ENCODE results near the gene NCCRP1. TPM values are rescaled to one million over a fixed set of nuclear protein-coding genes. Genes with fewer than 3 reads are reported as not detected.

The NCCRP1 gene
- total RNA-seq, 1 donor from 2014 or later = not detected

DNA sequence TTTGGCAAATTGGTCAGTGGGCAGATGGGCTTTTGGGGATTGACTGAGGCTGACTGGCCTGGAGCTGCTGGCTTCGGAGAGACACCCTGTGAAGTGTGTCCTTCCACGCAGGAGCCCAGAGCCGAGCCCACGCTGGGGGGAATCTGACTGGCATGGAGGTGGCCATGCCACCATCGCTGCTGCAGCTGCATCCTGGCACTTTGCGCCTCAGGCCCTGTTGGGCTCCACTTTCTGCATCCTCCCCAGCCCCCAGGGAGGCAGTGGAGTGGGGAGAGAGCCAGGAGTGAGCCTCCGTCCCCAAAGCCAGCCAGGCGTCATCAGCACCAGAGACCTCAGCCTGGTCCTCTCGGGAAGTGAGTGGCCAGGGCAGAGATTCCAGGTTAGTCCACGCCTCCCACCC, 17.0 kb upstream of the NCCRP1 start:
- intact Hi-C loops (cut with micrococcal nuclease) = no loop called here

DNA sequence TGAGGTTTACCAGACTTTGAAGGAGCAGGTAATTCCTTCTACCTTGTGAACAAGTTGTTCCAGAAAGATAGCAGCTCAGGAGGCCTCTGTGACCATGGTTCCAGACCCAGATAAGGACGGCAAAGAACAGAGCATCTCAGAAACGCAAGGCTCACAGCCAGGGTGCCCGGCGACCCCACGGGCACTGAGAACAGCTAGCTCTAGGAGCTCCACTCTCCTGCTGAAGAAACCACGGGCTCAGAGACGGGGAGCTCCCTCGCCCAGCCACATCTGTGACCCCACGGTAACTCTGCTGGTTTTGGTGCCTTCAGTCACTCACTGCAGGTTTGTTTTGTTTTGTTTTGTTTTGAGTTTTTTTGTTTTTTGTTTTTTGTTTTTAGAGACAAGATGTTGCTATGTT, 16.0 kb upstream of the NCCRP1 start:
- intact Hi-C loops (cut with micrococcal nuclease) = no loop called here

DNA sequence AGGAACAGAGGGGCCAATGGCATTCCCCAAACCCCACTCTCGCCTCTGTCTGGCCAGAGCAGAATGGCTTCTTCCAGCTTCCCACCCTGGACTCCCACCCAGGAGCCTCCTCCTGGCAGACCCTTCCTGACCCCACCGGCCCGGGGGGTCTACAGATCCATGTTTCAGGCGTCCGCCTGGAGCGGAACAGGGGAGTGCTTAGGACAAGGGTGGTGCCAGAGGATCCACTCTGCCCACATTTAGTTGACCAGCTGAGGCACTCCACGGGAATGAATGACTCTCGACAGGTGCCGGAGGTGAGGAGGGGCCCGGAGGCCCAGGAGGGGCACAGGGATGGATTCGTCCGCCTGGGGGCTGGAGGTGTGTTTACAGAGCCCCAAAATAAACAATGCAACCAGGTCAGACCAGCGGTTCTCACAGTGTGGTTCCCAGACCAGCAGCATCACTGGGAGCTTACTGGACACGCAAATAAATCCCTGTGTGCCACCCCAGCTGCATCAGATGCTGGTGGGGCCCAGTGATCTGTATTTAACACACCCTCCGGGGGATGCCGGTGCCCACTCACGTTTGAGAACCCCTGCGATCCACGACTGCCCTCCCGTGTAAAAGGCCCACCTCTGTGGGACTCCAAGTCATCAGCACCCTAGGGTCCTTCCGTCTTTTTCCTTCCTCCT, 15.1 kb upstream of the NCCRP1 start:
- intact Hi-C loops (cut with micrococcal nuclease) = no loop called here

DNA sequence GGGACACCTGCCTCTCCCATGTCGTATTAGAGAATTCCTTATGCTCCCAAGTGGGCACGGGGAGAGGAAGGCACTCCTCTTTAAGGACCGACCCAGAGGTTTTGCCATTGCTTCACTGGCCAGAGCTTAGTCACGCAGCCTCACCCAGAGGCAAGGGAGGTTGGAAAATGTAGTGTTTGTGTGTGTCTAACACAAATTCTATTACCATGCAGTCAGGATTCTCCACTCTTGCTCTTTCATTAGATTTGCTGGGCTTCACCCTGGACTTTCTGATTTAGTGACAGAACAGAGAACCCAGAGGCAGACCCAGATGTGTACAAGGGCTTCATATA, 14.6 kb upstream of the NCCRP1 start:
- intact Hi-C loops (cut with micrococcal nuclease) = no loop called here

GRCh38 chr19:39183104-39183503, 13.7 kb upstream of the NCCRP1 start:
- intact Hi-C loops (cut with micrococcal nuclease) = no loop called here

GRCh38 chr19:39186391-39186790, 10.4 kb upstream of the NCCRP1 start:
- intact Hi-C loops (cut with micrococcal nuclease) = no loop called here

GRCh38 chr19:39187552-39187943, 9.2 kb upstream of the NCCRP1 start:
- intact Hi-C loops (cut with micrococcal nuclease) = loop anchor here (1.0 kb wide), 1 partner anchor 65 kb away; no protein-coding TSS in a partner anchor

GRCh38 chr19:39188960-39189359, 7.8 kb upstream of the NCCRP1 start:
- intact Hi-C loops (cut with micrococcal nuclease) = no loop called here

- intact Hi-C loops (cut with micrococcal nuclease) = no loop called here
These were observed 6.0 kb upstream of the NCCRP1 start for GRCh38 chr19:39190768-39191167.

DNA sequence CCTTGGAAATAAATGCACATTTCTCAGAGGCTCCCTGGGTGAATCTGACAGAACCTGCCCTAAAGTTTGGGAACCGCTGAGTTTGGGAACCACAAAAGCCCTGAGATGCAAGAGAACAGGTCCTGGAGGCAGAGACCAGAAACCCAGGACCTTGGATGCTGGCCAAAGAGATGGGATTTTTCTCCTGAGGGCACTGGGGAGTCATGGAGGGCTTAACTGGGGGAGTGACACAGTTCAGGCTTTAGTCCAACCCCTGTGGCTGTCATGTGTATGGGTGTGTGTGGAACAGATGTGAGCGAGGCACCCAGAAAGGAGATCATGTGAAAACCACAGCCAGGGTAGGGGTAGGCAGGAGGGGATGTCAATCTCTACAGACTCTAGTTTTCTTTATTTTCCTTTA, 3.9 kb upstream of the NCCRP1 start:
- intact Hi-C loops (cut with micrococcal nuclease) = no loop called here

- intact Hi-C loops (cut with micrococcal nuclease) = no loop called here
These were observed 3.0 kb upstream of the NCCRP1 start for GRCh38 chr19:39193803-39194202.

DNA sequence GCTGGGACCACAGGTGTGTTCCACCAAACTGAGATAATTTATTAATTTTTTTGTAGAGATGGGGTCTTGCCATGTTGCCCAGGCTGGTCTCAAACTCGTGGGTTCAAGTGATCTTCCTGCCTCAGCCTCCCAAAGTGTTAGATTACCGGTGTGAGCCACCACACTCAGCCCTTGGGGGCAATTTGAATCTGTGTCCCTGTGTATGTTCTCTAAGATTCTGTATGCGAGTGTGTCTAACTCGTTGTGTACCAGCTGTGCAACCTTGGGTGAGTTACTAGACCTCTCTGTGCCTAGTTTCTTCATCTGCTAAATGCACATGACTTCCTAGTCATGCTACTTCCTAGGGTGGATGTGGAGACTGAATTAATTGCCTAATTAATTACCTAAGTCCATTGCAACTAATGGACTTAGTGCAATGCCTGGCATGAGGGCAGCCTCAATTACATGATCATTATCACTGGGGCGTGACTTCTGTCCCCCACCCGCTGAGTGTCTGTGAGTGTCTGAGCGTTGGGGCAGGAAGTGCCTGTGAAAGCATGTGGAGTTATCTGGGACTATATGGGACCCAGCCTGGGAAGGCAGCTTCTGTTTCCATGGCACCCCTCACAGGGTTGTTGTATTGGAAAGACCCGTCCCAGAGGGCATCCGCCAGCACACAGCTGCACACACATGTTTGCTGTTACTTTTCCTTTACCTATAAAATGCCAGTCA, 1.8 kb upstream of the NCCRP1 start:
- intact Hi-C loops (cut with micrococcal nuclease) = no loop called here

GRCh38 chr19:39195755-39196154, 1.0 kb upstream of the NCCRP1 start:
- intact Hi-C loops (cut with micrococcal nuclease) = no loop called here

DNA sequence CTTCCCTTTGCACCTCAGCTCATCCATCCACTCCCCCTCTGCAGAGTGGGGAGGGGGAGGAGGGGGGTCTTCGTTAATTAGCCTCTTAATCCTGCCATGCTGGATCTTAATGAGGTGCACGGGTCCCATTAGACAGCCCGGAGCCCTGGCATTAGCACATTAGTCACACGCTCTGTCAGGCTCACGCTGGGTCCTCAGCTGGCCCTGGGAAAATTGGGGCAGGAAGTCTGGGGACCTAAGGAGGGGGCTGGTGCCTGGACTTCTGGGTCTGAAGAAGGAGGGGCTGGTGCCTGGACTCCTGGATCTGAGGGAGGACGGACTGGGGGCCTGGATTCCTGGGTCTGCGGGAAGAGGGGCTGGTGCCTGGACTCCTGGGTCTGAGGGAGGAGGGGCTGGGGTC, 444 bp upstream of the NCCRP1 start:
- intact Hi-C loops (cut with micrococcal nuclease) = no loop called here

GRCh38 chr19:39197808-39198207, 1.0 kb downstream of the NCCRP1 start:
- intact Hi-C loops (cut with micrococcal nuclease) = no loop called here

GRCh38 chr19:39199025-39199424, 2.3 kb downstream of the NCCRP1 start:
- intact Hi-C loops (cut with micrococcal nuclease) = no loop called here

DNA sequence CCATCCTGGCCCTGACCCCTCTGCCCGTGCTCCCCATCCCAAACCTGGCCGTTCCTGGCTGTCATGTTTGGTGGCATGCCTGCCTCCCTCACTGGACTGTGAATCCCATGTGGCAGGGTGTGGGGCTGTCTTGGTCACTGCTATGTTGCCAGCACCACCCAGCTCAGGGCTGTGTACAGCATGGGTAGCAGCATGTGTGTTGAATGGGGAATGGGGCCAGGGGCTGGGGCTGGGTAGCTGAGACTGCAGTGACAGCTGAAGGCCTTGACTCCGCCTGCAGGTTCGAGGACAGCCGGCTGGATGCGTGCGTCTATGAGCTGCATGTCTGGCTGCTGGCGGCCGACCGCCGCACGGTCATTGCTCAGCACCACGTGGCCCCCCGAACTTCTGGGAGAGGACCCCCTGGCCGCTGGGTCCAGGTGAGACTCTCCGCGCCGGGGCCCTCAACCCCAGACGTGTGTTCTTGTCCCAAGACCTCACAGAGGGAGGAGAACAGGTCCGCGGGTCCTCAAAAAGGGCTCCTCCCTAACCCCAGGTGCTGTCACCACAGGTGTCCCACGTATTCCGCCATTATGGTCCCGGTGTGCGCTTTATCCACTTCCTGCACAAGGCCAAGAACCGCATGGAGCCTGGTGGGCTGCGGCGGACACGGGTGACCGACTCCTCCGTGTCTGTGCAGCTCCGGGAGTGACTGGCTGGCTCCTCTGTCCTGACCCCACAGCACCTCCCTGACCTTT, 3.5 kb downstream of the NCCRP1 start:
- intact Hi-C loops (cut with micrococcal nuclease) = no loop called here

DNA sequence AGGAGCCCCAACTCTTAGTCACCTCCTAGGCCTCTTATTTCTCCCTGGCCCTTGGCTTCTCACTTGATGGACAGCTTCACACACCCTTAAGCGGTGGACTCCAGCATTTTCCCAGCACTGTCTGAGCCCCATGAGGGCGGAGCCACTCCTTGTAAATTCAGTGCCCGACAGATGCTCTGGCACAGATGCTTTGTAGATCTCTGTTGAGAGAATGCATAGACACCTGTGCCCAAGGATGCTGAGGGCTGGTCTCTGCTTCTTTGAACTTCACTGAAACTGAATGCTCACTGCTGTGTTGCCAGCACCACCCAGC, 4.0 kb downstream of the NCCRP1 start:
- intact Hi-C loops (cut with micrococcal nuclease) = no loop called here

- intact Hi-C loops (cut with micrococcal nuclease) = no loop called here
These were observed 6.2 kb downstream of the NCCRP1 start for GRCh38 chr19:39202998-39203355.

GRCh38 chr19:39203372-39204341, 6.9 kb downstream of the NCCRP1 start, which contains the start of gene SYCN:
Gene SYCN, minus strand, starts transcription at chr19:39204263. Its CDS starts 9 bp downstream, at chr19:39204254.
- intact Hi-C loops (cut with micrococcal nuclease) = no loop called here

- intact Hi-C loops (cut with micrococcal nuclease) = no loop called here
These were observed 8.6 kb downstream of the NCCRP1 start for GRCh38 chr19:39205449-39205764.

DNA sequence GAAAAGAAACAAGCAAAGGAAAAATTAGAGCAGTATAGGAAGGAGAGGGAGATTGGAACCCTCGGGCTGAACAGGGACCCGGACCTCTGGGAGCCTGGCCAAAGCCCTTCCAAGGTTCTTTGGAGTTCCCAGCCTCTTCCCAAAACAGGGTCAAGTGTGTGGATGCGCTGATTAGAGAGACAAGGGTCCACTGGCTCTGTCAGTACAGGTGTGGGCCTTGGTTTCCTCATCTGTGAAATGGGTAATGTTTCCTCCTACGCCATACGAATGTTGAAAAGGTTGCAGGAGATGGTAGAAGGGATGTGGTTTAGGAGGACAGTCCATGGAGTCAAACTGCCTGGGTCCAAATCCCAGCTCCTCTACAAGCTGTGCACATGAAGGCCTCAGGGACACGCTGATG, 9.4 kb downstream of the NCCRP1 start:
- intact Hi-C loops (cut with micrococcal nuclease) = no loop called here
